Osteoblast (primary cell): ENCODE data around the gene STAMBP. TPM values are rescaled to one million over a fixed set of nuclear protein-coding genes. Genes with fewer than 3 reads are reported as not detected.

Experiments
- DNase-seq: peaks from one replicate; pipeline ENCODE4 v3.0.0; 2011; ENCODE audit warnings: low spot score, mixed read lengths; ENCODE audit not compliant: insufficient read length; ENCODE audit errors: missing footprints
- H2AFZ ChIP-seq: 2 replicates; pipeline ENCODE4 v1.6.0; 2011; ENCODE audit warnings: mild to moderate bottlenecking, low read length
- H3K27ac ChIP-seq: 2 replicates; pipeline ENCODE4 v1.5.1; 2011; ENCODE audit warnings: mild to moderate bottlenecking, low read depth, low read length, moderate library complexity
- H3K27me3 ChIP-seq: 2 replicates; pipeline ENCODE4 v1.6.0; 2012; ENCODE audit warnings: mild to moderate bottlenecking, control low read depth, inconsistent platforms, low read length, moderate library complexity; ENCODE audit not compliant: insufficient read depth
- H3K36me3 ChIP-seq: 2 replicates; pipeline ENCODE4 v1.5.1; 2011; ENCODE audit warnings: mild to moderate bottlenecking, low read length, control low read depth, moderate library complexity; ENCODE audit not compliant: insufficient read depth
- H3K4me1 ChIP-seq: 2 replicates; pipeline ENCODE4 v1.5.1; 2011; ENCODE audit warnings: mild to moderate bottlenecking, low read length, control low read depth, moderate library complexity; ENCODE audit not compliant: insufficient read depth
- H3K4me2 ChIP-seq: 2 replicates; pipeline ENCODE4 v1.6.0; 2011; ENCODE audit warnings: mild to moderate bottlenecking, low read length; ENCODE audit not compliant: insufficient read depth
- H3K4me3 ChIP-seq: fragments of 200-600 bp; sonication (generic); 3 replicates; pipeline ENCODE4 v1.5.1; 2012; ENCODE audit warnings: mild to moderate bottlenecking, low read length, inconsistent platforms; ENCODE audit not compliant: insufficient read depth
- H3K79me2 ChIP-seq: 2 replicates; pipeline ENCODE4 v1.6.0; 2012; ENCODE audit warnings: mild to moderate bottlenecking, low read length, control low read depth, inconsistent platforms; ENCODE audit not compliant: insufficient read depth
- H3K9me3 ChIP-seq: 2 replicates; pipeline ENCODE4 v1.5.1; 2011; ENCODE audit warnings: low read depth, low read length, control low read depth
- H4K20me1 ChIP-seq: 2 replicates; pipeline ENCODE4 v1.6.0; 2012; ENCODE audit warnings: mild to moderate bottlenecking, low read length, control low read depth; ENCODE audit not compliant: insufficient read depth
- total RNA-seq: library from RNA; depleted of rRNA; stranded (reverse); fragments of >200 nt; gene quantifications from 2 replicates; pipeline ENCODE4 v1.2.3, GENCODE V29; 2012
- TF ChIP-seq, protein P1 (sequence below): IDR thresholded peaks from 2 replicates; pipeline ENCODE4 v1.5.1; 2011; ENCODE audit warnings: mild to moderate bottlenecking, low read depth, low read length, moderate library complexity; ENCODE audit errors: extremely low read depth

STAMBP gene
- total RNA-seq, 1 donor = 23.2 TPM

- H3K4me3 ChIP-seq = no peak overlapping the region
- H3K27ac ChIP-seq = no peak overlapping the region
- DNase-seq = no peak
- H3K4me1 ChIP-seq = peaks cover 14% of the 10 kb centered on the region
- H3K9me3 ChIP-seq = no peaks in the 10 kb centered on the region
- H3K4me2 ChIP-seq = no peak overlapping the region
- H4K20me1 ChIP-seq = peaks cover 20% of the 10 kb centered on the region
- H3K36me3 ChIP-seq = peaks cover 24% of the 10 kb centered on the region
- peaks cover 19% of the 10 kb centered on the region for H3K79me2 ChIP-seq
- H3K27me3 ChIP-seq = no peaks in the 10 kb centered on the region
- no peak overlapping the region for H2AFZ ChIP-seq
- TF ChIP-seq, protein P1, sequence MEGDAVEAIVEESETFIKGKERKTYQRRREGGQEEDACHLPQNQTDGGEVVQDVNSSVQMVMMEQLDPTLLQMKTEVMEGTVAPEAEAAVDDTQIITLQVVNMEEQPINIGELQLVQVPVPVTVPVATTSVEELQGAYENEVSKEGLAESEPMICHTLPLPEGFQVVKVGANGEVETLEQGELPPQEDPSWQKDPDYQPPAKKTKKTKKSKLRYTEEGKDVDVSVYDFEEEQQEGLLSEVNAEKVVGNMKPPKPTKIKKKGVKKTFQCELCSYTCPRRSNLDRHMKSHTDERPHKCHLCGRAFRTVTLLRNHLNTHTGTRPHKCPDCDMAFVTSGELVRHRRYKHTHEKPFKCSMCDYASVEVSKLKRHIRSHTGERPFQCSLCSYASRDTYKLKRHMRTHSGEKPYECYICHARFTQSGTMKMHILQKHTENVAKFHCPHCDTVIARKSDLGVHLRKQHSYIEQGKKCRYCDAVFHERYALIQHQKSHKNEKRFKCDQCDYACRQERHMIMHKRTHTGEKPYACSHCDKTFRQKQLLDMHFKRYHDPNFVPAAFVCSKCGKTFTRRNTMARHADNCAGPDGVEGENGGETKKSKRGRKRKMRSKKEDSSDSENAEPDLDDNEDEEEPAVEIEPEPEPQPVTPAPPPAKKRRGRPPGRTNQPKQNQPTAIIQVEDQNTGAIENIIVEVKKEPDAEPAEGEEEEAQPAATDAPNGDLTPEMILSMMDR = no peak
Observed at GRCh38 chr2:73841912-73842738, 13.4 kb downstream of the STAMBP start.

GRCh38 chr2:73842739-73843019 lies 13.9 kb downstream of the STAMBP start:
- Histone ChIP-seq H4K20me1 (peaks cover 18% of the 10 kb centered on the region), H3K36me3 (peaks cover 30% of the 10 kb centered on the region), H3K4me2 (no peak overlapping the region), H2AFZ (no peak overlapping the region), H3K27me3 (no peaks in the 10 kb centered on the region), H3K4me1 (peaks cover 14% of the 10 kb centered on the region), H3K79me2 (peaks cover 19% of the 10 kb centered on the region), H3K4me3 (no peak overlapping the region), H3K27ac (no peak overlapping the region), H3K9me3 (no peaks in the 10 kb centered on the region)
- TF ChIP-seq, protein P1 = no peak
- DNase-seq = no peak

GRCh38 chr2:73844087-73844486 lies 15.3 kb downstream of the STAMBP start:
- H3K4me1 ChIP-seq = peaks cover 6% of the 10 kb centered on the region
- peaks cover 19% of the 10 kb centered on the region for H3K79me2 ChIP-seq
- H4K20me1 ChIP-seq = peaks cover 16% of the 10 kb centered on the region
- no peak overlapping the region for H3K27ac ChIP-seq
- peak; percentile 52 for DNase-seq
- peaks cover 38% of the 10 kb centered on the region for H3K36me3 ChIP-seq
- H3K9me3 ChIP-seq = no peaks in the 10 kb centered on the region
- no peak overlapping the region for H2AFZ ChIP-seq
- H3K4me3 ChIP-seq = no peak overlapping the region
- H3K27me3 ChIP-seq = no peaks in the 10 kb centered on the region
- H3K4me2 ChIP-seq = no peak overlapping the region
- TF ChIP-seq, protein P1 = no peak

DNA sequence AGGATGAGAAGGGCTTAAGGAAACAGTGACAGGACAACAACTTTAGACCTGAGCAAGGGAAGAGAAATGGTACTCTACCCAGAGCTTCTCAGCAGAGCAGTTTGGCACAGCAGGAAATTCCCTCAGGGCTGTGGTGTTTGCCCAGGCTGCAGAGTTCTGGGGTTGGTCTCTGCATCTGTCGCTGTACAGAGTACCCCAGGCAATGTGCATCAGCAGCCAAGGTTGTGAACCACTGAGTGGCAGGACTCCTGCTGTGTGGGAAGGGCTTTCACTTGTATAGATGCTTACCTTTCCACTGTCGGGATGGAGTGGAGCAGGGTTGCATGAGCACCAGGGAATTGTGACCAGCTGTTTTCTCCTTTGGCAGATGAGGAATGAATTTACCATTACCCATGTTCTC lies 21.2 kb downstream of the STAMBP start:
- TF ChIP-seq, protein P1 = no peak
- H3K36me3 ChIP-seq = peaks cover 71% of the 10 kb centered on the region

More for the DNA sequence above, 21.2 kb downstream of the STAMBP start:
- H3K4me1 ChIP-seq = peaks cover 5% of the 10 kb centered on the region
- no peak overlapping the region for H3K4me2 ChIP-seq
- DNase-seq = no peak
- H4K20me1 ChIP-seq = peaks cover 3% of the 10 kb centered on the region
- no peaks in the 10 kb centered on the region for H3K27me3 ChIP-seq
- no peaks in the 10 kb centered on the region for H3K9me3 ChIP-seq
- H2AFZ ChIP-seq = no peak overlapping the region
- H3K27ac ChIP-seq = no peak overlapping the region
- no peaks in the 10 kb centered on the region for H3K79me2 ChIP-seq
- H3K4me3 ChIP-seq = no peak overlapping the region
